ENCODE measurements around the gene AIG1. TPM values are rescaled to one million over a fixed set of nuclear protein-coding genes. Genes with fewer than 3 reads are reported as not detected.

AIG1 gene
- total and polyA plus RNA-seq, 2 of the 13 experiments (the other 11 are each of a cell fraction or from before 2014, with no cell fraction given) = 115 to 197 TPM

GRCh38 chr6:143060806-143061596, at the start of gene AIG1 (continued):
- TF ChIP-seq GATAD2A (CRISPR knock-in tag; IDR thresholded peaks at IDR 0.05) = no peak
- peak; percentile 79 for TF ChIP-seq ZNF782 (CRISPR knock-in tag; IDR thresholded peaks at IDR 0.05; ENCODE audit: borderline replicate concordance)
- TF ChIP-seq STAT6 (CRISPR knock-in tag; IDR thresholded peaks at IDR 0.05; ENCODE audit: borderline replicate concordance) = 0 out of 2 replicates have a peak, but pooled peaks have one; percentile 59
- 0 out of 2 replicates have a peak, but pooled peaks have one; percentile 36 for TF ChIP-seq ARNT (IDR thresholded peaks at IDR 0.05)
- TF ChIP-seq ZNF775 (CRISPR knock-in tag; IDR thresholded peaks at IDR 0.05; ENCODE audit: borderline replicate concordance) = peak; percentile 47; the same call in 1 of the 2 replicates
- no peak; the same call in 1 of the 2 replicates for TF ChIP-seq ZBTB34 (CRISPR knock-in tag; IDR thresholded peaks at IDR 0.05)
- no peak for TF ChIP-seq ATF7 (IDR thresholded peaks at IDR 0.05)
- TF ChIP-seq ATF7 (CRISPR knock-in tag; IDR thresholded peaks at IDR 0.05) = peak; percentile 74; the same call in 1 of the 2 replicates
- TF ChIP-seq PBX2 (CRISPR knock-in tag; IDR thresholded peaks at IDR 0.05) = 0 out of 2 replicates have a peak, but pooled peaks have one; percentile 17
- no peak; the same call in none of the 2 replicates for TF ChIP-seq DPF2 (CRISPR knock-in tag; IDR thresholded peaks at IDR 0.05; ENCODE audit: borderline replicate concordance, low read depth)
- no peak for TF ChIP-seq KAT2B (IDR thresholded peaks at IDR 0.05; ENCODE audit: borderline replicate concordance, low read depth, low read length)
- no peak for TF ChIP-seq NR2F1 (CRISPR knock-in tag; IDR thresholded peaks at IDR 0.05)
- TF ChIP-seq ZNF883 (CRISPR knock-in tag; IDR thresholded peaks at IDR 0.05; ENCODE audit: not compliant biosample characterization) = peak; percentile 73
- peak; percentile 45; the same call in 1 of the 2 replicates for TF ChIP-seq ZNF292 (CRISPR knock-in tag; IDR thresholded peaks at IDR 0.05; ENCODE audit: borderline replicate concordance, low read depth)
- TF ChIP-seq MTF2 (CRISPR knock-in tag; IDR thresholded peaks at IDR 0.05; ENCODE audit: borderline replicate concordance) = 0 out of 2 replicates have a peak, but pooled peaks have one; percentile 55
- TF ChIP-seq SNAI1 (CRISPR knock-in tag; IDR thresholded peaks at IDR 0.05; ENCODE audit: borderline replicate concordance) = 0 out of 2 replicates have a peak, but pooled peaks have one; percentile 26
- peak; percentile 16; the same call in 1 of the 2 replicates for TF ChIP-seq GATA4 (IDR thresholded peaks at IDR 0.05; ENCODE audit: borderline replicate concordance, low read depth)
- TF ChIP-seq ZNF691 (CRISPR knock-in tag; IDR thresholded peaks at IDR 0.05; ENCODE audit: borderline replicate concordance, low read depth) = peak; percentile 84; the same call in 1 of the 2 replicates
- TF ChIP-seq ZFYVE20 (CRISPR knock-in tag; IDR thresholded peaks at IDR 0.05; ENCODE audit: borderline replicate concordance, low read depth) = 0 out of 2 replicates have a peak, but pooled peaks have one; percentile 67
- TF ChIP-seq THYN1 (CRISPR knock-in tag; IDR thresholded peaks at IDR 0.05; ENCODE audit: borderline replicate concordance, low read depth) = no peak
- 0 out of 2 replicates have a peak, but pooled peaks have one; percentile 36 for TF ChIP-seq ZNF441 (CRISPR knock-in tag; IDR thresholded peaks at IDR 0.05; ENCODE audit: borderline replicate concordance)
- no peak for TF ChIP-seq MAFF (IDR thresholded peaks at IDR 0.05; ENCODE audit: low read depth, low read length)

Measured in HepG2 (cell line).